MM.1S (cell line): ENCODE measurements around the gene INO80B.

Experiments
- DNase-seq: peaks from one replicate; pipeline ENCODE4 v3.0.0-alpha.2; 2015
- H2AFZ ChIP-seq: fragments of 300-600 bp; sonication (generic); 2 replicates; pipeline ENCODE4 v1.6.0; 2016; ENCODE audit warnings: antibody characterized with exemption, low read length
- H3F3A ChIP-seq: fragments of 300-600 bp; sonication (generic); 2 replicates; pipeline ENCODE4 v1.6.1; 2016; ENCODE audit warnings: mild to moderate bottlenecking, antibody characterized with exemption, low read length, moderate library complexity, mixed read lengths; ENCODE audit not compliant: insufficient read depth
- H3K27ac ChIP-seq: fragments of 300-600 bp; sonication (generic); 2 replicates; pipeline ENCODE4 v1.5.1; 2016; ENCODE audit warnings: mild to moderate bottlenecking, low read length
- H3K27me3 ChIP-seq: fragments of 300-600 bp; sonication (generic); replicated peaks from 2 replicates; pipeline ENCODE4 v1.6.0; 2016; ENCODE audit warnings: low read length; ENCODE audit not compliant: insufficient read depth
- H3K36me3 ChIP-seq: fragments of 300-600 bp; sonication (generic); replicated peaks from 2 replicates; pipeline ENCODE4 v1.6.1; 2016; ENCODE audit warnings: mild to moderate bottlenecking, low read length, mixed read lengths; ENCODE audit not compliant: insufficient read depth
- H3K4me1 ChIP-seq: fragments of 300-600 bp; sonication (generic); 2 replicates; pipeline ENCODE4 v1.6.1; 2016; ENCODE audit warnings: low read length, mixed read lengths
- H3K4me2 ChIP-seq: fragments of 300-600 bp; sonication (generic); 2 replicates; pipeline ENCODE4 v1.6.0; 2016; ENCODE audit warnings: low read depth, low read length
- H3K4me3 ChIP-seq: fragments of 300-600 bp; sonication (generic); 2 replicates; pipeline ENCODE4 v1.5.1; 2016; ENCODE audit warnings: low read length, mixed read lengths
- H3K79me2 ChIP-seq: fragments of 300-600 bp; sonication (generic); 2 replicates; pipeline ENCODE4 v1.6.1; 2016; ENCODE audit warnings: mixed run types, low read length, mixed read lengths
- H3K9ac ChIP-seq: fragments of 300-600 bp; sonication (generic); 2 replicates; pipeline ENCODE4 v1.6.1; 2016; ENCODE audit warnings: low read length, mixed read lengths
- H3K9me2 ChIP-seq: fragments of 300-600 bp; sonication (generic); replicated peaks from 2 replicates; pipeline ENCODE4 v1.6.1; 2016; ENCODE audit warnings: mild to moderate bottlenecking, low read length, mixed read lengths; ENCODE audit not compliant: insufficient read depth
- H3K9me3 ChIP-seq: fragments of 300-600 bp; sonication (generic); replicated peaks from 2 replicates; pipeline ENCODE4 v1.6.1; 2016; ENCODE audit warnings: mild to moderate bottlenecking, low read length, mixed read lengths; ENCODE audit not compliant: insufficient read depth
- H4K20me1 ChIP-seq: fragments of 300-600 bp; sonication (generic); 2 replicates; pipeline ENCODE4 v1.6.1; 2016; ENCODE audit warnings: mild to moderate bottlenecking, low read length, moderate library complexity, mixed read lengths; ENCODE audit not compliant: insufficient read depth
- CTCF ChIP-seq: fragments of 300-600 bp; sonication (generic); IDR thresholded peaks from 2 replicates; pipeline ENCODE4 v1.5.1; 2016; ENCODE audit warnings: antibody characterized with exemption, low read length, mixed read lengths
- EZH2 ChIP-seq: fragments of 300-600 bp; sonication (generic); optimal IDR thresholded peaks from 2 replicates; pipeline ENCODE3; 2017; ENCODE audit warnings: low read depth, mild to moderate bottlenecking, antibody characterized with exemption, low read length, mixed read lengths
- EZH2phosphoT487 ChIP-seq: fragments of 300-600 bp; sonication (generic); IDR thresholded peaks from 2 replicates; pipeline ENCODE4 v1.6.1; 2018; ENCODE audit warnings: antibody characterized with exemption, low read length

Gene INO80B

GRCh38 chr2:74450570-74451190 lies 4.2 kb upstream of the INO80B start:
- Histone ChIP-seq H4K20me1 (no peaks in the 10 kb centered on the region), H3K9me3 (no peaks in the 10 kb centered on the region), H3K79me2 (peaks cover 7% of the 10 kb centered on the region), H3K27me3 (no peaks in the 10 kb centered on the region), H3K4me1 (peaks cover 9% of the 10 kb centered on the region), H3K4me3 (no peak overlapping the region), H3K36me3 (no peaks in the 10 kb centered on the region), H3K9ac (no peak overlapping the region), H2AFZ (no peak overlapping the region), H3F3A (no peaks in the 10 kb centered on the region), H3K9me2 (no peaks in the 10 kb centered on the region), H3K4me2 (no peak overlapping the region), H3K27ac (no peak overlapping the region)
- TF ChIP-seq CTCF (no peak), EZH2 (no peak), EZH2phosphoT487 (no peak)
- no peak for DNase-seq

GRCh38 chr2:74457129-74457548 lies 2.3 kb downstream of the INO80B start:
- Histone ChIP-seq H3K27ac (peak overlapping the region; percentile 97), H3K9me2 (no peaks in the 10 kb centered on the region), H3K36me3 (no peaks in the 10 kb centered on the region), H3K4me3 (peak overlapping the region; percentile 86), H3F3A (peaks cover 13% of the 10 kb centered on the region; the same call in 1 of the 2 replicates), H3K9ac (peak overlapping the region; percentile 92), H3K79me2 (peaks cover 23% of the 10 kb centered on the region), H4K20me1 (no peaks in the 10 kb centered on the region), H3K9me3 (no peaks in the 10 kb centered on the region), H3K27me3 (no peaks in the 10 kb centered on the region), H2AFZ (peak overlapping the region; percentile 85), H3K4me2 (peak overlapping the region; percentile 86), H3K4me1 (peaks cover 22% of the 10 kb centered on the region)
- TF ChIP-seq CTCF, result no peak
- no peak for TF ChIP-seq EZH2phosphoT487
- TF ChIP-seq EZH2, result no peak
- no peak for DNase-seq

GRCh38 chr2:74457549-74458131 lies 2.8 kb downstream of the INO80B start:
- Histone ChIP-seq H3K4me1 (peaks cover 19% of the 10 kb centered on the region), H3K4me2 (peak overlapping the region; percentile 86), H4K20me1 (no peaks in the 10 kb centered on the region), H3K27me3 (no peaks in the 10 kb centered on the region), H3K9me2 (no peaks in the 10 kb centered on the region), H3K27ac (peak overlapping the region; percentile 97), H3K4me3 (peak overlapping the region; percentile 86), H3K9me3 (no peaks in the 10 kb centered on the region), H2AFZ (peak overlapping the region; percentile 83), H3F3A (peaks cover 13% of the 10 kb centered on the region; the same call in 1 of the 2 replicates), H3K9ac (peak overlapping the region; percentile 92), H3K36me3 (no peaks in the 10 kb centered on the region), H3K79me2 (peaks cover 23% of the 10 kb centered on the region)
- TF ChIP-seq EZH2 (no peak), CTCF (no peak), EZH2phosphoT487 (no peak)
- DNase-seq, result peak; percentile 85
